B cell (primary cell): ENCODE measurements around the gene KHDC4. TPM values are rescaled to one million over a fixed set of nuclear protein-coding genes. Genes with fewer than 3 reads are reported as not detected.
A peak's percentile ranks its signal among the peaks of the same experiment; 100 is the strongest.

Experiments
- ATAC-seq: fragments of 200-7000 bp; cut with Tn5 transposase; one replicate; pipeline ENCODE4 v1.10.0; 2021; ENCODE audit warnings: low read depth, mild to moderate bottlenecking, moderate number of reproducible peaks, moderate library complexity
- CTCF ChIA-PET: fragments of 350-600 bp; sonication (Branson Sonifier 250); formaldehyde crosslinking; loops from one replicate; lab custom pipeline; 2021; ENCODE audit warnings: antibody characterized with exemption, inconsistent platforms; lab: Charles Lee
- POLR2A ChIA-PET: fragments of 350-600 bp; sonication (Branson Sonifier 250); formaldehyde crosslinking; loops from one replicate; lab custom pipeline; 2021; ENCODE audit warnings: antibody characterized with exemption; lab: Charles Lee
- DNase-seq: peaks from one replicate; pipeline ENCODE4 v3.0.0; 2013
- H2AFZ ChIP-seq: 2 replicates; pipeline ENCODE4 v1.6.1; 2012; ENCODE audit warnings: mild to moderate bottlenecking, low read depth, low read length; ENCODE audit not compliant: insufficient read depth, poor library complexity, severe bottlenecking
- H3K27ac ChIP-seq, 2 donors: 1 replicate in 1 of 2; 2 replicates in 1 of 2; pipeline ENCODE4 v1.5.1; 2012 to 2013; ENCODE audit warnings: low read length in 2 of 2, mild to moderate bottlenecking in 2 of 2, moderate library complexity in 1 of 2
- H3K27me3 ChIP-seq, 4 experiments: fragments of 200-600 bp in 1 of 4; sonication (generic) in 1 of 4; replicated peaks in 1 of 4; 1 replicate in 2 of 4; 2 replicates in 2 of 4; pipeline versions ENCODE4 v1.6.1 to v1.7.0; 2013 to 2016; ENCODE audit warnings: low read length in 3 of 4, mild to moderate bottlenecking in 2 of 4, mixed read lengths in 1 of 4, moderate library complexity in 1 of 4; ENCODE audit not compliant: insufficient read depth in 4 of 4, control insufficient read depth in 3 of 4; ENCODE audit errors: control extremely low read depth in 1 of 4
- H3K36me3 ChIP-seq, 2 experiments: replicated peaks in 1 of 2; 1 replicate in 1 of 2; 2 replicates in 1 of 2; pipeline versions ENCODE4 v1.6.1 to v1.7.1; 2013; ENCODE audit warnings: low read length in 1 of 2; ENCODE audit not compliant: insufficient read depth in 2 of 2, control insufficient read depth in 1 of 2; ENCODE audit errors: control extremely low read depth in 1 of 2, extremely low read depth in 1 of 2
- H3K4me1 ChIP-seq, 2 donors: fragments of 200-600 bp in 1 of 2; sonication (generic) in 1 of 2; 1 replicate in 1 of 2; 2 replicates in 1 of 2; pipeline versions ENCODE4 v1.5.1 to v1.6.1; 2013 to 2017; ENCODE audit warnings: low read length in 2 of 2; ENCODE audit not compliant: control insufficient read depth in 2 of 2, insufficient read depth in 2 of 2
- H3K4me2 ChIP-seq: replicated peaks from 2 replicates; pipeline ENCODE3; 2012; ENCODE audit warnings: mild to moderate bottlenecking, low read depth, low read length; ENCODE audit not compliant: poor library complexity, severe bottlenecking
- H3K4me3 ChIP-seq, 5 experiments: fragments of 200-600 bp in 1 of 5; sonication (generic) in 1 of 5; 1 replicate in 3 of 5; 2 replicates in 2 of 5; pipeline versions ENCODE4 v1.5.1 to v1.7.0; 2011 to 2016; ENCODE audit warnings: low read length in 4 of 5, mild to moderate bottlenecking in 4 of 5, low read depth in 2 of 5, control low read depth in 1 of 5, moderate library complexity in 1 of 5; ENCODE audit not compliant: insufficient read depth in 1 of 5; ENCODE audit errors: control extremely low read depth in 1 of 5, extremely low read depth in 1 of 5
- H3K79me2 ChIP-seq: fragments of 200-600 bp; sonication (generic); one replicate; pipeline ENCODE4 v1.6.0; 2016; ENCODE audit warnings: low read length; ENCODE audit not compliant: control insufficient read depth, insufficient read depth
- H3K9ac ChIP-seq: fragments of 200-600 bp; sonication (generic); 2 replicates; pipeline ENCODE4 v1.6.1; 2017; ENCODE audit warnings: mild to moderate bottlenecking, low read length, moderate library complexity
- H3K9me3 ChIP-seq, 3 donors: one replicate each; pipeline versions ENCODE4 v1.6.1 to v1.7.1; 2013; ENCODE audit warnings: low read length in 2 of 3; ENCODE audit not compliant: control insufficient read depth in 2 of 3, insufficient read depth in 1 of 3; ENCODE audit errors: control extremely low read depth in 1 of 3
- H4K20me1 ChIP-seq: 2 replicates; pipeline ENCODE4 v1.6.0; 2012; ENCODE audit warnings: mild to moderate bottlenecking, low read length; ENCODE audit not compliant: insufficient read depth, control insufficient read depth, poor library complexity, severe bottlenecking
- H3K27ac Mint-ChIP-seq: one replicate; pipeline ENCODE4 v1.8.0; 2021; ENCODE audit warnings: mixed read lengths
- H3K27me3 Mint-ChIP-seq: one replicate; pipeline ENCODE4 v1.8.0; 2021; ENCODE audit warnings: mixed read lengths
- H3K4me1 Mint-ChIP-seq: one replicate; pipeline ENCODE4 v1.8.0; 2021; ENCODE audit warnings: mixed read lengths
- H3K4me3 Mint-ChIP-seq: one replicate; pipeline ENCODE4 v1.8.0; 2021; ENCODE audit warnings: mixed read lengths
- H3K9me3 Mint-ChIP-seq: one replicate; pipeline ENCODE4 v1.8.0; 2022; ENCODE audit warnings: mixed read lengths; ENCODE audit not compliant: insufficient read depth
- CTCF ChIP-seq: fragments of 200-600 bp; IDR thresholded peaks from one replicate; pipeline ENCODE4 v1.8.0; 2022; ENCODE audit warnings: antibody characterized with exemption, mild to moderate bottlenecking
- WGBS: methylation state at CpG from one replicate; pipeline ENCODE4 v1.1.5; 2013; ENCODE audit warnings: missing lambda C conversion rate; ENCODE audit not compliant: insufficient coverage; 5-methylcytosine and 5-hydroxymethylcytosine counted together
- intact Hi-C: fragments of 100-400 bp; cut with micrococcal nuclease; formaldehyde crosslinking; loops from one replicate; pipeline ENCODE4 v1.10.0; 2022
- polyA plus RNA-seq: library from polyadenylated mRNA; depleted of rRNA; stranded (reverse); fragments of >200 nt; gene quantifications from 2 replicates; pipeline ENCODE4 v1.2.3, GENCODE V29; 2012
- total RNA-seq, 2 donors: library from RNA; stranded (reverse); fragments of 120-200 nt in 1 of 2; gene quantifications; 1 replicate in 1 of 2; 2 replicates in 1 of 2; pipeline versions ENCODE4 v1.2.3 to v1.2.4, GENCODE V29; 2013 to 2022

The KHDC4 gene
- total and polyA plus RNA-seq, 2 donors (not counting 1 experiment from before 2014, with no cell fraction given) = 51.3 to 122 TPM

- no peaks in the 10 kb centered on the region for H3K27me3 Mint-ChIP-seq
Measured at GRCh38 chr1:155912056-155912536, 22.1 kb downstream of the KHDC4 start.

More at GRCh38 chr1:155912056-155912536, 22.1 kb downstream of the KHDC4 start:
- Histone ChIP-seq H3K4me1 (peaks cover 14 to 16% of the 10 kb centered on the region in 2 donors), H2AFZ (no peak overlapping the region), H3K4me3 (peak overlapping the region in 1 of 5 experiments; percentile 71), H3K79me2 (peaks cover 28% of the 10 kb centered on the region), H3K27ac (peak overlapping the region in 1 of 2 donors; percentile 79), H3K36me3 (peaks cover 23 to 55% of the 10 kb centered on the region in 2 experiments), H3K4me2 (no peak overlapping the region), H3K27me3 (no peaks in the 10 kb centered on the region), H3K9ac (no peak overlapping the region), H4K20me1 (no peaks in the 10 kb centered on the region), H3K9me3 (no peaks in the 10 kb centered on the region)
- ChIA-PET CTCF (no interaction called here), POLR2A (no interaction called here)
- no peak for ATAC-seq
- TF ChIP-seq CTCF = no peak
- H3K27ac Mint-ChIP-seq = peak overlapping the region; percentile 97
- H3K4me3 Mint-ChIP-seq = peak overlapping the region; percentile 96
- intact Hi-C loops = no loop called here
- WGBS = 91% methylated on average over 7 of the region's 11 CpGs
- peaks cover 23% of the 10 kb centered on the region for H3K4me1 Mint-ChIP-seq
- no peak for DNase-seq
- H3K9me3 Mint-ChIP-seq = no peaks in the 10 kb centered on the region
